Measurements from ENCODE around the gene NOP16.

- TF ChIP-seq ARNT (IDR thresholded peaks at IDR 0.05) (no peak), L3MBTL2 (conservative IDR thresholded peaks at IDR 0.05) (no peak), CTBP1 (IDR thresholded peaks at IDR 0.05; ENCODE audit: borderline replicate concordance) (no peak)
Measured at GRCh38 chr5:176387384-176387925, 943 bp downstream of the NOP16 start.

Data from HEK293T (cell line).